OCI-LY3 (cell line): ENCODE data around the gene TUBGCP6.

Experiments
- H2AFZ ChIP-seq: fragments of 200-600, 300-600 bp; shearing (Covaris generic); 2 replicates; pipeline ENCODE4 v1.6.0; 2014; ENCODE audit warnings: antibody characterized with exemption, low read depth, low read length
- H3K27ac ChIP-seq: fragments of 200-600, 300-600 bp; sonication (generic); 2 replicates; pipeline ENCODE4 v1.5.1; 2014; ENCODE audit warnings: mild to moderate bottlenecking, low read length, moderate library complexity, mixed read lengths
- H3K27me3 ChIP-seq: fragments of 200-600, 300-600 bp; sonication (generic); 2 replicates; pipeline ENCODE4 v1.6.1; 2014; ENCODE audit warnings: low read depth, low read length, mixed read lengths
- H3K36me3 ChIP-seq: fragments of 200-600, 300-600 bp; sonication (generic); replicated peaks from 2 replicates; pipeline ENCODE3; 2014; ENCODE audit warnings: low read depth, low read length, mixed read lengths
- H3K4me1 ChIP-seq: fragments of 300-600, 200-600 bp; sonication (generic); 2 replicates; pipeline ENCODE4 v1.6.1; 2014; ENCODE audit warnings: low read length, mixed read lengths
- H3K4me2 ChIP-seq: fragments of 200-600, 300-600 bp; sonication (generic); 2 replicates; pipeline ENCODE4 v1.6.1; 2014; ENCODE audit warnings: low read length, mixed read lengths
- H3K4me3 ChIP-seq: fragments of 300-600, 200-600 bp; sonication (generic); 2 replicates; pipeline ENCODE4 v1.5.1; 2014; ENCODE audit warnings: antibody characterized with exemption, mild to moderate bottlenecking, low read length, moderate library complexity
- H3K79me2 ChIP-seq: fragments of 300-600, 200-600 bp; shearing (Covaris generic); 2 replicates; pipeline ENCODE4 v1.6.1; 2014; ENCODE audit warnings: mild to moderate bottlenecking, low read length, mixed read lengths
- H3K9ac ChIP-seq: fragments of 300-600, 200-600 bp; shearing (Covaris generic); 2 replicates; pipeline ENCODE4 v1.6.0; 2014; ENCODE audit warnings: mild to moderate bottlenecking, low read length, moderate library complexity
- H3K9me3 ChIP-seq: fragments of 200-600, 300-600 bp; shearing (Covaris generic); 2 replicates; pipeline ENCODE4 v1.6.1; 2014; ENCODE audit warnings: low read length, mixed read lengths; ENCODE audit not compliant: insufficient read depth
- H4K20me1 ChIP-seq: fragments of 200-600, 300-600 bp; sonication (generic); 2 replicates; pipeline ENCODE4 v1.6.1; 2016; ENCODE audit warnings: low read length, mixed read lengths; ENCODE audit not compliant: insufficient read depth
- CTCF ChIP-seq: fragments of 200-600, 300-600 bp; sonication (generic); IDR thresholded peaks from 2 replicates; pipeline ENCODE4 v1.5.1; 2014; ENCODE audit warnings: antibody characterized with exemption, low read length, low read depth
- EZH2phosphoT487 ChIP-seq: fragments of 200-600 bp; shearing (Covaris generic); IDR thresholded peaks from 2 replicates; pipeline ENCODE4 v1.6.1; 2018; ENCODE audit warnings: antibody characterized with exemption, mixed run types, low read depth

TUBGCP6 gene

GRCh38 chr22:50262973-50263617, 18.3 kb upstream of the TUBGCP6 start:
- no peak overlapping the region for H2AFZ ChIP-seq
- peaks cover 21% of the 10 kb centered on the region for H3K4me1 ChIP-seq
- no peak overlapping the region for H3K4me3 ChIP-seq
- peaks cover 18% of the 10 kb centered on the region for H3K79me2 ChIP-seq
- no peaks in the 10 kb centered on the region for H3K9me3 ChIP-seq
- H3K36me3 ChIP-seq: no peaks in the 10 kb centered on the region
- H3K9ac ChIP-seq: no peak overlapping the region
- no peaks in the 10 kb centered on the region for H4K20me1 ChIP-seq
- no peaks in the 10 kb centered on the region for H3K27me3 ChIP-seq
- TF ChIP-seq EZH2phosphoT487 (no peak), CTCF (no peak)
- H3K4me2 ChIP-seq: 0 out of 2 replicates have a peak overlapping the region, but pooled peaks have one; percentile 73
- no peak overlapping the region for H3K27ac ChIP-seq

- Histone ChIP-seq H3K4me1 (peaks cover 21% of the 10 kb centered on the region), H3K27me3 (no peaks in the 10 kb centered on the region), H3K9ac (peak overlapping the region; percentile 91; the same call in 1 of the 2 replicates), H2AFZ (no peak overlapping the region), H4K20me1 (no peaks in the 10 kb centered on the region), H3K4me3 (peak overlapping the region; percentile 97), H3K79me2 (peaks cover 18% of the 10 kb centered on the region), H3K36me3 (no peaks in the 10 kb centered on the region), H3K27ac (no peak overlapping the region), H3K4me2 (peak overlapping the region; percentile 73), H3K9me3 (no peaks in the 10 kb centered on the region)
- TF ChIP-seq EZH2phosphoT487 (no peak), CTCF (no peak)
Observed at GRCh38 chr22:50262460-50262911, 17.7 kb upstream of the TUBGCP6 start.

GRCh38 chr22:50261615-50262459, 17.0 kb upstream of the TUBGCP6 start, which contains the start of gene MAPK12:
Gene MAPK12 (minus strand): TSS chr22:50261683. CDS start chr22:50261509, 174 bp downstream.
- no peaks in the 10 kb centered on the region for H3K27me3 ChIP-seq
- peak within 1 kb of the TSS; percentile 92 for H3K4me2 ChIP-seq
- H3K4me3 ChIP-seq: peak within 1 kb of the TSS; percentile 97
- no peak within 1 kb of the TSS for H2AFZ ChIP-seq
- peaks cover 21% of the 10 kb centered on the region for H3K4me1 ChIP-seq
- H3K79me2 ChIP-seq: peaks cover 18% of the 10 kb centered on the region
- peak within 1 kb of the TSS; percentile 55 for H3K27ac ChIP-seq
- H4K20me1 ChIP-seq: no peaks in the 10 kb centered on the region
- no peaks in the 10 kb centered on the region for H3K9me3 ChIP-seq
- H3K9ac ChIP-seq: peak within 1 kb of the TSS; percentile 91
- no peak for TF ChIP-seq EZH2phosphoT487
- TF ChIP-seq CTCF: no peak
- H3K36me3 ChIP-seq: no peaks in the 10 kb centered on the region
